CD4-positive, alpha-beta T cell treated with Interleukin-21 for 1 hour (primary cell): ENCODE measurements around the gene PCDH19.

ENCODE experiments used
- DNase-seq: peaks from one replicate; pipeline ENCODE4 v3.0.0-alpha.2; 2020

PCDH19 gene

GRCh38 chrX:100405424-100405823 lies 4.6 kb downstream of the PCDH19 start:
- DNase-seq, result no peak

GRCh38 chrX:100404851-100405250 lies 5.2 kb downstream of the PCDH19 start:
- DNase-seq, result no peak

- no peak for DNase-seq
Measured at GRCh38 chrX:100395781-100396180, 14.3 kb downstream of the PCDH19 start.

GRCh38 chrX:100381619-100382018 lies 28.5 kb downstream of the PCDH19 start:
- DNase-seq, result no peak

GRCh38 chrX:100379388-100379986 lies 30.6 kb downstream of the PCDH19 start:
- no peak for DNase-seq

- DNase-seq, result no peak
Measured at GRCh38 chrX:100377826-100378225, 32.2 kb downstream of the PCDH19 start.

GRCh38 chrX:100376576-100376975 lies 33.5 kb downstream of the PCDH19 start:
- no peak for DNase-seq

GRCh38 chrX:100373673-100374072 lies 36.4 kb downstream of the PCDH19 start:
- DNase-seq, result no peak

GRCh38 chrX:100368167-100368566 lies 41.9 kb downstream of the PCDH19 start:
- DNase-seq, result no peak

GRCh38 chrX:100363896-100364295 lies 46.2 kb downstream of the PCDH19 start:
- no peak for DNase-seq

- no peak for DNase-seq
Measured at GRCh38 chrX:100358766-100359165, 51.3 kb downstream of the PCDH19 start.

- DNase-seq, result no peak
Measured at GRCh38 chrX:100356351-100356896, 53.6 kb downstream of the PCDH19 start.

GRCh38 chrX:100355680-100356079 lies 54.4 kb downstream of the PCDH19 start:
- DNase-seq, result no peak

GRCh38 chrX:100353326-100353725 lies 56.7 kb downstream of the PCDH19 start:
- no peak for DNase-seq

- DNase-seq, result no peak
Measured at GRCh38 chrX:100350704-100351489, 59.2 kb downstream of the PCDH19 start.

GRCh38 chrX:100349391-100349790 lies 60.7 kb downstream of the PCDH19 start:
- no peak for DNase-seq

- DNase-seq, result no peak
Measured at GRCh38 chrX:100341142-100341510, 68.9 kb downstream of the PCDH19 start.

- DNase-seq, result no peak
Measured at GRCh38 chrX:100340491-100341141, 69.5 kb downstream of the PCDH19 start.

- no peak for DNase-seq
Measured at GRCh38 chrX:100328351-100328750, 81.7 kb downstream of the PCDH19 start.

- DNase-seq, result no peak
Measured at GRCh38 chrX:100319716-100320115, 90.4 kb downstream of the PCDH19 start.

GRCh38 chrX:100316987-100317386 lies 93.1 kb downstream of the PCDH19 start:
- DNase-seq, result no peak

GRCh38 chrX:100315566-100315965 lies 94.5 kb downstream of the PCDH19 start:
- DNase-seq, result no peak

- DNase-seq, result no peak
Measured at GRCh38 chrX:100299559-100299958, 110.5 kb downstream of the PCDH19 start.

GRCh38 chrX:100297728-100298127 lies 112.3 kb downstream of the PCDH19 start:
- DNase-seq, result no peak
